HFF-Myc (cell line): ENCODE results near the gene LOXL1.

Experiments
- DNase-seq: peaks from one replicate; pipeline ENCODE4 v3.0.0-alpha.2; 2011; ENCODE audit warnings: low read depth; ENCODE audit errors: extremely low read depth
- H3K4me3 ChIP-seq: replicated peaks from 2 replicates; pipeline ENCODE4 v1.5.1; 2011; ENCODE audit warnings: low read depth, mild to moderate bottlenecking, control low read depth, low read length
- CTCF ChIP-seq: IDR thresholded peaks from 2 replicates; pipeline ENCODE4 v1.5.1; 2012; ENCODE audit warnings: mild to moderate bottlenecking, low read depth, low read length, control low read depth; ENCODE audit errors: missing control alignments

LOXL1 gene

GRCh38 chr15:73978896-73979295 is 52.6 kb downstream of the LOXL1 start:
- DNase-seq: no peak
- no peak overlapping the region for H3K4me3 ChIP-seq
- TF ChIP-seq CTCF: no peak

- no peak for DNase-seq
- TF ChIP-seq CTCF: no peak
- H3K4me3 ChIP-seq: no peak overlapping the region
Measured at GRCh38 chr15:73979636-73980035, 53.4 kb downstream of the LOXL1 start.

- TF ChIP-seq CTCF: no peak
- H3K4me3 ChIP-seq: no peak overlapping the region
- no peak for DNase-seq
Measured at GRCh38 chr15:73981761-73982221, 55.5 kb downstream of the LOXL1 start.

- no peak overlapping the region for H3K4me3 ChIP-seq
- no peak for TF ChIP-seq CTCF
- DNase-seq: peak; percentile 37
Measured at GRCh38 chr15:73982222-73982962, 56.1 kb downstream of the LOXL1 start.

- TF ChIP-seq CTCF: no peak
- DNase-seq: peak; percentile 29
- no peak overlapping the region for H3K4me3 ChIP-seq
Measured at GRCh38 chr15:73983211-73983727, 57.0 kb downstream of the LOXL1 start.

- H3K4me3 ChIP-seq: no peak overlapping the region
- DNase-seq: no peak
- no peak for TF ChIP-seq CTCF
Measured at GRCh38 chr15:73983773-73984172, 57.5 kb downstream of the LOXL1 start.
